Nucleus accumbens (tissue), 56 donors: ENCODE results near the gene RPTOR.

Experiments used
- DNase-seq, 56 donors: peaks; one replicate each; lab custom pipeline; 2025; lab: John Stamatoyannopoulos, UW

The RPTOR gene

GRCh38 chr17:80656590-80656989 is 112.0 kb downstream of the RPTOR start:
- peak in 12 of 56 donors; percentile 4 to 68 (median 24) for DNase-seq

GRCh38 chr17:80657561-80657960 is 112.9 kb downstream of the RPTOR start:
- no peak for DNase-seq

GRCh38 chr17:80658821-80659220 is 114.2 kb downstream of the RPTOR start:
- no peak for DNase-seq

GRCh38 chr17:80659651-80660050 is 115.0 kb downstream of the RPTOR start:
- no peak for DNase-seq

- no peak for DNase-seq
These were observed 116.0 kb downstream of the RPTOR start for GRCh38 chr17:80660527-80661198.

- no peak for DNase-seq
These were observed 117.9 kb downstream of the RPTOR start for GRCh38 chr17:80662557-80662956.

- no peak for DNase-seq
These were observed 119.2 kb downstream of the RPTOR start for GRCh38 chr17:80663781-80664206.

GRCh38 chr17:80664217-80664790 is 119.7 kb downstream of the RPTOR start:
- no peak for DNase-seq

- no peak for DNase-seq
These were observed 121.2 kb downstream of the RPTOR start for GRCh38 chr17:80665792-80666191.

- no peak for DNase-seq
These were observed 122.2 kb downstream of the RPTOR start for GRCh38 chr17:80666867-80667266.

GRCh38 chr17:80667462-80668277 is 123.0 kb downstream of the RPTOR start:
- no peak for DNase-seq

GRCh38 chr17:80668375-80669148 is 123.9 kb downstream of the RPTOR start:
- DNase-seq, result no peak

GRCh38 chr17:80671039-80671824 is 126.6 kb downstream of the RPTOR start:
- DNase-seq, result no peak

GRCh38 chr17:80671825-80672110 is 127.1 kb downstream of the RPTOR start:
- DNase-seq, result no peak

GRCh38 chr17:80673152-80673920 is 128.7 kb downstream of the RPTOR start:
- no peak for DNase-seq

GRCh38 chr17:80675438-80676095 is 130.9 kb downstream of the RPTOR start:
- no peak for DNase-seq

- DNase-seq, result no peak
These were observed 131.4 kb downstream of the RPTOR start for GRCh38 chr17:80676096-80676466.

- DNase-seq, result no peak
These were observed 131.9 kb downstream of the RPTOR start for GRCh38 chr17:80676564-80676963.

GRCh38 chr17:80677214-80677756 is 132.6 kb downstream of the RPTOR start:
- DNase-seq, result no peak
